HL-60/S4 treated with phorbol 12-myristate 13-acetate at 8.2 ng/mL for 4 days and 3 days (cell line): ENCODE results near the gene SLC38A7.
"Not testable (repeated sequence)": the region's sequence is repeated elsewhere in the genome, so short reads cannot be mapped to it uniquely, and the experiment has no call there.

Experiments used
- in situ Hi-C: fragments of 300-500 bp; cut with MboI; formaldehyde crosslinking; loops from 2 replicates; pipeline ENCODE4 v1.15.0; 2022; ENCODE audit warnings: low sequenced_read_pairs

The SLC38A7 gene

GRCh38 chr16:58637021-58637420, 47.5 kb downstream of the SLC38A7 start:
- in situ Hi-C loops: not testable (repeated sequence)

- in situ Hi-C loops: no loop called here
Observed at GRCh38 chr16:58636466-58636865, 48.1 kb downstream of the SLC38A7 start.

DNA sequence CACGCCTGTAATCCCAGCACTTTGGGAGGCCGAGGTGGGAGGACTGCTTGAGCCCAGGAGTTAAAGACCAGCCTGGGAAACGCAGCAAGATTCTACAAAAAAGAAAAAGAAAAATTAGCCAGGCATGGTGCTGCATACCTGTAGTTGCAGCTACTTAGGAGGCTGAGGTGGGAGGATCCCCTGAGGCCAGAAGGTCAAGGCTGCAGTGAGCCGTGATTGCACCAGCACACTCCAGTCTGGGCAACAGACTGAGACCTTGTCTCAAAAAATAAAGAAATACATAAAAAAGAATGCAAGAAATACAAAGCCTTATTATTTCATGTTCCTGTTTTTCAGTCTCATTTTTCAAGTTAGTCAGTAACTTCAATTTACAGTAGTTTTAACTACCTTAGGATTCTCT, 49.1 kb downstream of the SLC38A7 start:
- in situ Hi-C loops: no loop called here

DNA sequence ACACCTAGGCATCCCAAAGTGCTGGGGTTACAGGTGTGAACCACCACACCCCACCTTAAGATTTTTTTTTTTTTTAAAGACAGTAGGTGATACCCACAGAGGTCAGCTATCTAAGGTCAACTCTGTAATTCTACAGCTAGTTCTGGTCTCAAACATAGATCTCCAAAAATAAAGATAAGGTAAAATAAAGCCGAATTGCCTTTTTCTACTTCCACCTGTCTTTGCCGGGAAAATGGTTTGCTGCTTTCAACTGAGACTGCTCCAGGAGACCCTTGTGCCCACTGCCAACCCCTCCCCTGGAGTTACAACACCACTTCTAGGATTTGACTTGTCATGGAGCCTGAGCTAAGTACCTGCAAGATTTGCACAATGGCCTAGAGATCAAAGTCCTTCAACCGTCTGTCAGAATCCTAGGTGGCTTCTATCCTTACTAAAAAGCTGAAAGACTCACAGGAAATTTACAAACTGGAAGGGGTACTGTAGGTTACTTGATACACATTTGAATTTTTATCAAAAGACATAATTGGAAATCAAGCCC, 50.2 kb downstream of the SLC38A7 start:
- in situ Hi-C loops: no loop called here

- in situ Hi-C loops: no loop called here
Observed at GRCh38 chr16:58629733-58630640, 54.6 kb downstream of the SLC38A7 start, which contains the start of gene CNOT1. Gene CNOT1 (minus strand): TSS chr16:58629826. CDS start chr16:58599337, 30,489 bp downstream.

GRCh38 chr16:58628845-58629732, 55.5 kb downstream of the SLC38A7 start:
- in situ Hi-C loops: no loop called here

GRCh38 chr16:58624209-58624608, 60.4 kb downstream of the SLC38A7 start:
- in situ Hi-C loops: no loop called here

GRCh38 chr16:58620396-58620795, 64.2 kb downstream of the SLC38A7 start:
- in situ Hi-C loops: no loop called here

DNA sequence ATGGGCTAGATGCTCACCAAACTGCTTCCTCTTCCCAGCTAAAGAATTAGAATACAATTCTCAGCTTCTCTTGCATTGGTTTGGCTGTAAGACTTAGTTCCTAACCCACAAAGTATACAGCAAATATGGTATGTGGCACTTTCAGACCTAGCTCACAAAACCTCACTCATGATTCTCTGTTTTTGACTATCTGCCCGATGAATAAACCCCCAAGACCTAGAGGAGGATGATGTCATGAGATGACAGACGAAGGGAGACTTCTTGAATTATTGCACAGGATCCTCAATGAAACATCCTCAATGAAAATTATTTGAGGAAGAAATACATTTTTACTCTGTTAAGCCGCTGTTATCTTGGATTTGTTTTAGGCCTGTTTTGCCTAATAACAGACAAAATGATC, 69.3 kb downstream of the SLC38A7 start:
- in situ Hi-C loops: no loop called here
